ENCODE measurements around the gene ERVMER34-1. TPM values are rescaled to one million over a fixed set of nuclear protein-coding genes. Genes with fewer than 3 reads are reported as not detected.

ERVMER34-1 gene
- total RNA-seq, 1 donor from 2014 or later, result 0.41 TPM

DNA sequence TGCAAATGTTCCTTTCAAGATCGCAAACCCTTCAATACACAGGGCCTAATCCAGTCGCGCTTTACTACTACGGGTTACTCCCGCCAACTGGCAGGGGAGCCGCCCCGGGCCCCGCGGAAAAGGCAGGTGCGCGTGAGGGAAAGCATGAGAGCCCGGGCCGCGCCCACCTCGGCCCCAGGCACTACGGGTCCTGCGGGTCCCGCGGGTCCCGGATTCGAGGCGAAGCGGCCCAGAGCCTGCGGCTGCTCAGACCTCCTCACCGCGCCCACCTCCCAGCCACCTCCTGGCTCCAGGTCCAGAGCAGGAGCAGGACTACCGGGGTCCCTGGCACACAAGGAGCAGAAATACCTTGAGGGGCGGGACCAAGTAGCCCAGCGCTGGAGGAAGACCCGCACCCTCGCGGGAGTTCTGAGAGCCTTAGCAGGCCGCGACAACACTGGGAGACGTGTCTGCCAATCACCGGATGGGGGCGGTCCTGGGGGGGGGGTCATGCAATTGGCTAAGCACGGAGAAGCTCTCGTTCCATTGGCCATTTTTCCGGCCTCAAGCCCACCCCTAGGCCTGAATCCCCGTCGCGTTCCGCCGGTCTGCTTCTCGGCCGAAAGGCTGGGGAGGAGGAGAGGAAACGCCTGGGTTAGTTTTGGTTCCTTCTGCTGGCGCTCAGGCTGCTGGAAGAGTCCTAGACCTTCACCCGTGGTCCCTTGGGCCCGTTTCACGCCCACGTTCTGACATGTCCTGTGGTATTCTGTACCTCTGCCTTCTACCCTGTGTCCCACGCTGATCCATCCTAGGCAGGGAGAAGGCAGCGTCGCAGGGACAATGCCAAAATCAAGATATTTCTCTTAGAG lies 29.0 kb downstream of the ERVMER34-1 start:
- DNase-seq (ENCODE audit: low spot score in 2 of 2) (peak; percentile 78 to 87), FAIRE-seq (peak; percentile 71)

DNA sequence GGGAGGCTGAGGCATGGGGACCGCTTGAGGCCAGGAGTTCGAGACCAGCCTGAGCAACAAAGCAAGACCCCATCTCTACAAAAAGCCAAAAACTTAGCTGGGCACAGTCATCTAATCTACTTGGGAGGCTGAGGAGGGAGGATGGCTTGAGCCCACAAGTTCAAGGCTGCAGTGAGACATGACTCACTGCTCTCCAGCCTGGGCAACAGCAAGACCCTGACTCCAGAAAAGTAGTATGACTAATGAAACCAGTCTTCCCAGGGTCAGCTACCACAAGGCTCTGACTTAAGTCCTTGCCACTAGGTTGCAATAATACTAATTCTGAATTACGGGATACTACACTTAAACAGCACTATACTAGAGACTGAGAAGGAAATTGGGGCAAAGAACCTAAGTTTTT lies 33.1 kb downstream of the ERVMER34-1 start:
- FAIRE-seq, result no peak
- no peak for DNase-seq (ENCODE audit: low spot score in 2 of 2)

DNA sequence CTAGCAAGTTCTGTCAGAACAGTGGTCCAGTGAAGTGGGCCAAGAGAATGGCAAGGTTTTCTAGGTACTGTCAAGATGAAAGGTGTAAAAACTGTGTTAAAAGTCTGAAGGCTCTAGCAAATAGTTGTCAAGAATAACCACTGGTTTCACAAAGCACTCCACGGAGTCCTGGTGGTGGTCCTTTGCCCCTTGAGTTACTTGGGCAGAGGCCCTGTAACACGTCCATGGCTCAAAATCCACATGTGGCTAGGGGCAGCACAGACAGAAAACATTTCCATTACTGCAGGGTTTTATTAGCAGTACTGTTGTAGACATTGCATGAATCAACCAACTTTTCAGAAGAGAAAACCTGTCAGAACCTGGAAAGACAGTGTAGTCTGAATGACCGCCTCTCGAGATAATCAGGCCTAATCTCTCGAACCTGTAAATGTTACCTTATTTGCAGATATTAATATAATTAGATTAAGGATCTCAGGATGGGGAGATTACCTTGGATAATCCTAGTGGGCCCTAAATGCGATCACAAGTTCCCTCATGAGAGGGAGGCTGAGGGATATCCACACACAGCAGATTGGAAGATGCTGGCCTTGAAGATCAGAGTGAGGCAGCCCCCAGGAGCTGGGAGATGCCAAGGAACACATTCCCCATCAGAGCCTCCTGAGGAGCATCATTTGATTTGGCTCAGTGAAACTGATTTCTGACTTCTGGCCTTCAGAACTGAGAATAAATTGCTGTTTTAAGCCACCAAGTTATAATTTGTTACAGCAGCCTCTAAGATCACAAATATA lies 34.7 kb downstream of the ERVMER34-1 start:
- no peak for FAIRE-seq
- no peak for DNase-seq (ENCODE audit: low spot score in 2 of 2)

DNA sequence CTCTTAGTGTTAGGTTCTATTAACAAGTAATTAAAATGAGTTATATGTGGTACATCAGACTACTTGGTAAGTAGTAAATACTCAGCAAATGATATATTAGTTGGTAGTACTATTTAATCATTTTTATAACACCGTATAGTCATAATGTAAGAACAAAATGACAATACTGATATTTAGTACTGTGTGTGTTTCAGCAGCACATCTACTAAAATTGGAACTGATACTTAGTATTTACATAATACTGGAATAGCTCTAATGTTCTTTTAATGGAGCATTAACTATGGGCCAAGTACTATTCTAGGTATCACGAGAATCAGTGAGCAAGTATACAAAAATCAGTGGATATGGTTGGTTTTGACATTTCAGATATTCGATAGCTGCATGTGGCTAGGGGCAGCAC lies 35.3 kb downstream of the ERVMER34-1 start:
- DNase-seq (ENCODE audit: low spot score in 2 of 2) (no peak), FAIRE-seq (no peak)

DNA sequence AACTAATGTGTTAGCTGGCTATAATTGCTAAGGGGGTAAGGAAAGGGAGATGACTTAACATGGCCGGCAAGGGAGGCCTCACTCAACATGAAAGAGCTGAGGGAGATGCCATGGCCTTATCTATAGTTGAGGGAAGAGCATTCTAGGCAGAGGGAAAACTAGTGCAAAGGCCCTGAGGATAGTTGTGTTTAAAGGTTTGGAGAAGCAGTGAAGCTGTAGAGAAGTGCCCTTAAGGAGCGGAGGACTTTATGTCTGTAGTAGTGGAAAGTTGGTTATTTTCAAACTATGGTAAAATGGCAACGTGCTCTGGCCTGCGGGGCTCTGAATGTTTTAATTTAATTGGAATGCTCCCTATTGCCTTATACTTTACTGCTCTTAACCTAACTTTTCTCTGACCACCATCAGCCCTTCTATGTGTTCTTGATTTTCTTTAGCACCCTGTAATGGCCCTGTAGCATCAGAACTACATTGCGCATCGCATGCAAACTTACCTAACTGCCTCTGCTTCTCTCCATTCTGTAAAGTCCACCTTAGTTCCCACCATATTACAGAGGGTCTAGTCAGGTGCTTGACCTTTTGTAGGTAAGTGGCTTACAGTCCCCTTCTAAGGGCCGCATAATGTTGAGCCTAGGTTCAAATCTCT lies 35.8 kb downstream of the ERVMER34-1 start:
- DNase-seq (ENCODE audit: low spot score in 2 of 2) (no peak), FAIRE-seq (no peak)

DNA sequence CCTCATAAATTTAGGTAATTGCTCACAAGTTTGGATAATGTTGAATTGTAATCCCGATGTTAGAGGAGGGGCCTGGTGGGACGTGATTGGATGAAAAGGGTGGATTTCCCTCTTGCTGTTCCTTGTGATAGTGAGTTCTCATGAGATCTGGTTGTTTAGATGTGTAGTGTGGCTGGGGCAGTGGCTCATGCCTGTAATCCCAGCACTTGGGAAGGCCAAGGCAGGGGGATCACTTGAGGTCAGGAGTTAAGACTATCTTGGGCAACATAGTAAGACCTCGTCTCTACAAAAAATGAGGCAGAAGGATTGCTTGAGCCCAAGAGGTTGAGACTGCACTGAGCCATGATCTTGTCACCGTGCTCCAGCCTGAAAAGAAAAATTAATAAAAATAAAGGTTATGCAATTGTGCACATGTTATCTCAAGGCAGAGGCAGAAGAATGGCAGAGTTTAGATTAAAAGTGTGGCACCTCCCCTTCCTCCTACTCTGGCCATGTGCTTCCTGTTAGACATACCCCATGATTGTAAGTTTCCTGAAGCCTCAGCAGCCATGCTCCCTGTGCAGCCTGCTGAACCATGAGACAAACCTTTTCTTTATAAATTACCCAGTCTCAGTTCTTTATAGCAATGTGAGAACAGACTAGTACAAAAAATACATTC lies 36.5 kb downstream of the ERVMER34-1 start:
- FAIRE-seq, result no peak
- no peak for DNase-seq (ENCODE audit: low spot score in 2 of 2)

DNA sequence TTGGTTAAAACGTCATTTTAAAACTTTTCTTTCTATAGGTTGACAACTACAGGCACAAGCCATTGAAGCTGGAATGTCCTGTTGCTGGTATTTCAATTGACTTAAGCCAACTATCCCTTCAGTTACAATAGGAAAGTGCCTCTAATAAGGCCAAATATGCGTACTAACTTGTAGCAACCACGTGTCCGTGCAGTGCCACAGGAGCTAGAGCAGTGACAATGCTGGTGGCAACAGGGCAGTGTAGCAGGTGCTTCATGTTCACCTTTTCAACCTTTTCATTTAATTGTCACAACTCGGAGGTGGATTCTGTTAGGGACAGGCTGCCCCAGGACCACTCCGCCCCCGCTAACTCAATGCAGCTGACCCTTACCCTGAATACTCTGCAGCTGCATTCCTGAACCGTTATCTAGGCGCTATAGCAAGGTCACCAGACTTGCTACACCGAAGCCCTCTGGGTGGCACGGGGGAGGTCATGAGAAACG lies 37.7 kb downstream of the ERVMER34-1 start:
- FAIRE-seq, result no peak
- no peak for DNase-seq (ENCODE audit: low spot score in 2 of 2)

DNA sequence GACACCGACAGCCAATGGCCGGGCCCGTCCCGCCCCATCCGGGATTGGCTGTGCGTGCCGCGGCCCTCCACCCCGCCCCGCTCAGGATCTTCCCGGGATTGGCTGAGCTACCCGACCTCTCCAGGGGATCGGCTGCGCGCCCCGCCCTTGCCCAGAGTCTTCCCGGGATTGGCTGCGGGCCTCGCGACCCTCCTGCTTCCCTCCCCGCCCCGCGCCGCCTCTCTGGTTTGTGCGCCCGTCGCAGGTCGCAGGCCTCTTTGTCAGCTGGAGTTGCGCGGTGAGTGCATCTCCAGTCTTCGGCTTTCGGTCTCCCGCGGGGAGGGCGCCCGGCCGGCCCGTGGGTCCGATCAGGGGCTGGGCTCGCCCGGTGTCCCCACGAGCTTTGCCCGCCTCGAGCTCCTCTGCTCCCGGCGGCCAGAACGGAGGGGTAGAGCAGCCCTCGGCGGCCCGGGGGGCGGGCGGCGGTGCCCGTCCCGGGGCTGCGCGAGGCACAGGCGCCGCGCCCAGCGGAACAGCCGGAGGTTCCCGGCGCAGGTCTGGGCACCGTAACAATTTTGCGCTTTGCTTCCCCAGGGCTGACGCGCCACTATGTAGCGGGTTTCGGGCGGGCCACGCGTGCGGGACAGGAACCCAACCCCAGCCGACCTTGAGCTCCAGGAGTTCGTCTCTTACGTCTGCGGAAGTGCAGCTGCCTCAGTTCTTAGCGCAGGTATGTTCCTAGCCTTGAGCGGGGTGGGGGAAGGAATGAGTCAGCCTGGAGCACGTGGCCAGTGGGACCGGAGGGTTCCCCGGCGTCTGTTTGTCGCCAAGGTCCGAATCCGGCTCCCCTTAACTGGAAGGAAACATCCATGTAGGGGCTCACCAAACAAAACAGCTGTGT lies 38.7 kb downstream of the ERVMER34-1 start:
- peak; percentile 58 for FAIRE-seq
- peak; percentile 92 to 93 for DNase-seq (ENCODE audit: low spot score in 2 of 2)

DNA sequence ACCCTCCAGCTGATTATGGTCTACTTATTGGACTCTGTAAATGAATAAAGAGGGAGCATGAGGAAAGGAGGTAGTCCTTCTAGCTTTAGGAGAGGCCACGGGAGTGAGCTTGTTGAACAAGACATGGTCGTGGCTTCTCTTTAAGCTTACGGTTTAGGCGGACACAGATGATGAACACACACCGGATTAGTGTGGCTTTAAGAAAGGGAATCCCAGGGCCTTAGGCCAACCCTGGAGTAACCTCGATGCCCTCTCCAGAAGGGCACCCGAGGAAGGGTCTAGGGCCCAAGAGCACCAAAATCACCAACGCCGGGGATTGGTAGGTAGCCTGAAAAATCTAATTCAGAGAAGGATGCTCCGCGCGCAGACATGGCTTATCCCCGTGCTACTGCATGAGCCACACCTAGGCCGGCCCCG lies 39.4 kb downstream of the ERVMER34-1 start:
- DNase-seq (ENCODE audit: low spot score in 2 of 2) (no peak), FAIRE-seq (no peak)

DNA sequence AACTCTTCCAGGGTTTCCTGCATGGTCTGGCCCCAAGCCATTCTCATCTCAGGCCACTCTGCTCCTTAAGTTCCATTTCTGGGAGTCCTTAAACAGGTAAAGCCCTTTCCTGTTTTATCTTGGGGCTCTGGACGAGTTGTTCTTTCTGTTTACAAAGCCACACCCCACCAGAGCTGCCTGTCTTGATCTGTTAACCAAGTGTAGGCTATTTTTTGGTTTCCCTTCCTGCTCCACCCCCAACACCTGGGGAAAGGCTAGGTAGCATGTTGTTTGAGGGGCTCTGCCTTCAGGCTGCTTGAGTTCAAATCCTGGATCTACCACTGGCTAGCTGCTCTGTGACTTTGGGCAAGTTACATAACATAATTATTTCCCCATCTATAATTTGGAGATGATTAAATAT lies 40.0 kb downstream of the ERVMER34-1 start:
- FAIRE-seq (no peak), DNase-seq (ENCODE audit: low spot score in 2 of 2) (no peak)

DNA sequence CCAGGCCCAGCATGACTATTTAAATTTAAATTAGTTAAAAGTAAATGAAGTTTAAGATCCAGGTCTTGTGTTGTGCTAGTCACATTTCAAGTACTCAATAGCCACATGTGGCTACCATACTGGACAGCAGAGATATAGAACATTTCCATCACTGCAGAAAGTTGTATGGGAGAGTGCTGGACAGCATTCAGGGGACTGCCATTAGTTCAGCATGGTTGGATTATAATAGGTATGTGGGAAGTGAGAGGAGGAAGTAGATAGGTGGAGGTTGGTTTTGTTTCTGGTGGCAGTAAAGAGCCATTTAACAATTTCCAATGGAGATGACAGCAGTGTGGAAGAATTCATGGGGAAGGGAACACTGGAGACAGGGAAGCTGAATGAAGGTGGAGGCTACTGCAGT lies 42.1 kb downstream of the ERVMER34-1 start:
- no peak for DNase-seq (ENCODE audit: low spot score in 2 of 2)
- no peak for FAIRE-seq

DNA sequence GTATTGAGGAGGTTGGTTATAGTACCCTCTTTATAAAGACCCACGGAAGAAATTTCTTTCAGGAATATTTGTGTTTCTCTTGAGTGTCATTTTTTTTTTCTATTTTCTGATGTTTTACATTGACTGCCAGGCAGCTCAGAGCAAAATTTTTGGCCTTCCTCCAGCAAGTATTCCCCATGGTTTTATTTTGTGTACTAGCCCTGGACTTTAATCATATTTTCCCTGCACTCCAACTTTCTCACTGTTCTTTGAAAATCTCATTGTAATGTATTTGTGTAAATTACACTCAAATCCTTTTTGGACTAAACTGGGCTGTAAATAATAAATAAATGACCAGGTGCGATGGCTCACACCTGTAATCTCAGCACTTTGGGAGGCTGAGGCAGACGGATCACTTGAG lies 46.6 kb downstream of the ERVMER34-1 start:
- FAIRE-seq (no peak), DNase-seq (ENCODE audit: low spot score in 2 of 2) (no peak)

DNA sequence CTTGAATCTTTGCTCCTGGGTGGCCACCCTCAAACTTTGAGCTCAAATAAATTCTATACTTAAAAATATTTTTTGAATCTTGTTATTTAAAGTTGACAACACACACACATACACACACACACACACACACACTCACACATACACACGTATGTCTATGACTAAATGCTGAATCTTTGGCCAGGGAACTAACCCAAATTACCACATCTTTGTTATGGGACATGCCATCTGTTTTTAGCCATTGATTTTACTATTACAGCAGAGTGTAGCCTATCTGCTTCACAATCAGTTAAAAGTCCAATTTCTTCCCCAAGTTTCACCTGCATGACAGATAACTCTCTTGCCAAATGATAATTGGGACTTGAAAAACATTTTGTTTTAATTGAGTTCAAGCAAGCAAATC lies 47.1 kb downstream of the ERVMER34-1 start:
- FAIRE-seq, result no peak
- no peak for DNase-seq (ENCODE audit: low spot score in 2 of 2)

DNA sequence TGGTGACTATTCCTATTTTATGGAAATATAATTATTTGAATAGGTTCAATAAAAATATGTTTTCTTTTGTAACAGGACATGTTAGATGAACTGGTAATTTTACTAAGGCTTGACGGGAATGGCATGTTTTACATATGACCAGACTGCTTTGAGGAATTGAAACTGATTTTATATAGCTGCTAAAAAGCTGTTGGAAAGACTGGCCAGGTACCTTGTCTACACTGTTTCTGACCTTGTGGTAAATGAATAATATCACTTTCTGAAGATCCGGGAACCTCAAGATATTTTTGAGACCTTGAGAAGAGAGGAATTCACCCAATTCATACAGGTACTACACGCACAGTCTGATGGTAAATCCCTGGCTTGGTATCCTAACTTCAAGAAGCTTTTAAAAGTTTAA lies 50.0 kb downstream of the ERVMER34-1 start:
- FAIRE-seq, result no peak
- DNase-seq (ENCODE audit: low spot score in 2 of 2), result no peak

DNA sequence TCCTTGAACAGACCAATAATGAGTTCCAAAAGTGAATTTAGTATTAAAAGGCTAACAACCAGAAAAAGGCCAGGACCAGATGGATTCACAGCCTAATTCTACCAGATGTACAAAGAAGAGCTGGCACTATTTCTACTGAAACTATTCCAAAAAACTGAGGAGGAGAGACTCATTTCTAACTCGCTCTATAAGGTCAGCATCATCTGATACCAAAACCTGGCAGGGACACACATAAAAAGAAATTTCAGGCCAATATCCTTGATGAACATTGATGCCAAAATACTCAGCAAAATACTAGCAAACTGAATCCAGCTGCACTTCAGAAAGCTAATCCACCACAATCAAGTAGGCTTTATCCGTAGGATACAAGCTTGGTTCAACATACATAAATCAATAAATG lies 56.3 kb downstream of the ERVMER34-1 start:
- FAIRE-seq (no peak), DNase-seq (ENCODE audit: low spot score in 2 of 2) (no peak)

DNA sequence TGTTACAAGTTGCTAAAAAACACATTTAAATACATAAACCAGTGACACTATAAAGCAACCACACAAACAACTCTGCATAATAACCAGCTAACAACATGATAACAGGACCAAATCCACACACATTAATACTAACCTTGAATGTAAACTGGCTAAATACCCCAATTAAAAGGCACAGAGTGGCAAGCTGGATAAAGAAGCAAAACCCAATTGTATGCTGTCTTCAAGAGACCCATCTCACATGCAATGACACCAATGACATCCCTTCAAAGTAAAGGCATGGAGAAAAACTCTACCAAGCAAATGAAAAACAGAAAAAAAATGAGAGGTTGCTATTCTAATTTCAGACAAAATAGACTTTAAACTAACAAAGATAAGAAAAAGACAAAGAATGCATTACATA lies 57.7 kb downstream of the ERVMER34-1 start:
- FAIRE-seq, result no peak
- no peak for DNase-seq (ENCODE audit: low spot score in 2 of 2)

Data from frontal cortex (tissue), 4 donors.